Colonic mucosa (tissue), 4 donors: ENCODE measurements around the gene MFAP4. TPM values are rescaled to one million over a fixed set of nuclear protein-coding genes. Genes with fewer than 3 reads are reported as not detected.
A peak's percentile ranks its signal among the peaks of the same experiment; 100 is the strongest.

ENCODE experiments used
- DNase-seq: peaks from one replicate; pipeline ENCODE4 v3.0.0-alpha.2; 2020
- H3K27ac ChIP-seq: fragments of 200-600 bp; one replicate; pipeline ENCODE4 v1.8.0; 2021
- H3K27me3 ChIP-seq: fragments of 200-600 bp; one replicate; pipeline ENCODE4 v1.8.0; 2021
- H3K36me3 ChIP-seq: fragments of 200-600 bp; one replicate; pipeline ENCODE4 v1.8.0; 2021
- H3K4me1 ChIP-seq: fragments of 200-600 bp; one replicate; pipeline ENCODE4 v1.8.0; 2021; ENCODE audit warnings: mild to moderate bottlenecking
- H3K4me3 ChIP-seq: fragments of 200-600 bp; one replicate; pipeline ENCODE4 v1.8.0; 2021
- H3K9ac ChIP-seq, 2 donors: one replicate each; pipeline ENCODE4 v1.7.0; 2013; ENCODE audit warnings: control low read depth in 2 of 2, low read depth in 2 of 2, low read length in 2 of 2
- H3K9me3 ChIP-seq: fragments of 200-600 bp; one replicate; pipeline ENCODE4 v1.8.0; 2021
- CTCF ChIP-seq: fragments of 200-600 bp; IDR thresholded peaks from one replicate; pipeline ENCODE4 v1.8.0; 2022; ENCODE audit warnings: antibody characterized with exemption, mild to moderate bottlenecking
- intact Hi-C: fragments of 100-400 bp; cut with DNase I; formaldehyde crosslinking; loops from one replicate; pipeline ENCODE4 v1.14.1; 2022
- total RNA-seq, 2 donors: library from RNA; stranded (reverse); fragmentation: NEBNext Ultra II Directional in 1 of 2; extraction: Animal tissue kit (Norgen Biotek cat#: 25700) in 1 of 2; gene quantifications; one replicate each; pipeline ENCODE4 v1.2.1, GENCODE V29; 2021
- donor health status: healthy.
- donor health status: DM: no; HTN: no; CAD: no.
- donor health status: DM: no; HTN: no; CAD: no.

The MFAP4 gene
- total RNA-seq, 2 donors from 2014 or later, result 22.2 to 56.0 TPM

- peak; percentile 40 for TF ChIP-seq CTCF
- no peak overlapping the region for H3K9ac ChIP-seq
- H3K27ac ChIP-seq, result no peak overlapping the region
Observed at GRCh38 chr17:19338031-19338990, 48.7 kb downstream of the MFAP4 start.

GRCh38 chr17:19337712-19338023, 49.3 kb downstream of the MFAP4 start:
- H3K9me3 ChIP-seq, result no peaks in the 10 kb centered on the region
- no peak for TF ChIP-seq CTCF
- no peaks in the 10 kb centered on the region for H3K36me3 ChIP-seq
- no peaks in the 10 kb centered on the region for H3K4me1 ChIP-seq
- no peaks in the 10 kb centered on the region for H3K27me3 ChIP-seq
- no peak overlapping the region for H3K27ac ChIP-seq
- H3K4me3 ChIP-seq, result no peak overlapping the region
- no peak overlapping the region for H3K9ac ChIP-seq
- DNase-seq, result no peak
- intact Hi-C loops, result no loop called here

More at GRCh38 chr17:19338031-19338990, 48.7 kb downstream of the MFAP4 start:
- Histone ChIP-seq H3K4me1 (no peaks in the 10 kb centered on the region), H3K27me3 (no peaks in the 10 kb centered on the region), H3K9me3 (no peaks in the 10 kb centered on the region), H3K4me3 (no peak overlapping the region), H3K36me3 (no peaks in the 10 kb centered on the region)
- peak; percentile 60 for DNase-seq
- intact Hi-C loops, result no loop called here

GRCh38 chr17:19336938-19337711, 49.9 kb downstream of the MFAP4 start:
- Histone ChIP-seq H3K36me3 (no peaks in the 10 kb centered on the region), H3K27ac (no peak overlapping the region), H3K9ac (no peak overlapping the region), H3K4me1 (no peaks in the 10 kb centered on the region), H3K27me3 (no peaks in the 10 kb centered on the region), H3K4me3 (no peak overlapping the region), H3K9me3 (no peaks in the 10 kb centered on the region)
- no peak for DNase-seq
- TF ChIP-seq CTCF, result peak; percentile 34
- intact Hi-C loops, result no loop called here

GRCh38 chr17:19335951-19336631, 50.9 kb downstream of the MFAP4 start:
- TF ChIP-seq CTCF, result no peak
- no peaks in the 10 kb centered on the region for H3K9me3 ChIP-seq
- H3K27me3 ChIP-seq, result no peaks in the 10 kb centered on the region
- no peak overlapping the region for H3K4me3 ChIP-seq
- DNase-seq, result no peak
- H3K36me3 ChIP-seq, result no peaks in the 10 kb centered on the region
- H3K27ac ChIP-seq, result no peak overlapping the region
- no peaks in the 10 kb centered on the region for H3K4me1 ChIP-seq
- H3K9ac ChIP-seq, result no peak overlapping the region
- intact Hi-C loops, result no loop called here

GRCh38 chr17:19334331-19334730, 52.7 kb downstream of the MFAP4 start:
- H3K4me3 ChIP-seq, result no peak overlapping the region
- no peak overlapping the region for H3K9ac ChIP-seq
- no peak for TF ChIP-seq CTCF
- H3K27ac ChIP-seq, result no peak overlapping the region
- H3K36me3 ChIP-seq, result no peaks in the 10 kb centered on the region
- no peaks in the 10 kb centered on the region for H3K9me3 ChIP-seq
- H3K4me1 ChIP-seq, result no peaks in the 10 kb centered on the region
- DNase-seq, result no peak
- no peaks in the 10 kb centered on the region for H3K27me3 ChIP-seq
- intact Hi-C loops, result no loop called here
